Measurements from ENCODE around the gene DPF3. TPM values are rescaled to one million over a fixed set of nuclear protein-coding genes. Genes with fewer than 3 reads are reported as not detected.

Gene DPF3
- total RNA-seq, 4 donors from 2014 or later = under 0.01 to 2.7 (median 0.61) TPM; not detected in 1

- TF ChIP-seq POLR2A (IDR thresholded peaks at IDR 0.05) (no peak), CTCF (IDR thresholded peaks at IDR 0.05) (no peak)
- H3K36me3 ChIP-seq = no peaks in the 10 kb centered on the region
- H3K4me1 ChIP-seq = peaks cover 0 to 11% (median 8%) of the 10 kb centered on the region in 3 donors
- H3K4me3 ChIP-seq = no peak overlapping the region
- 86 to 90% methylated on average over 3 of the region's 3 CpGs for WGBS, 2 donors
- intact Hi-C loops (cut with DNase I) = no loop called here
- H3K27ac ChIP-seq = no peak overlapping the region
- no peak for DNase-seq
- H3K27me3 ChIP-seq = peaks cover 3 to 48% (median 15%) of the 10 kb centered on the region in 4 donors
- H3K9me3 ChIP-seq = no peaks in the 10 kb centered on the region
These were observed 6.4 kb downstream of the DPF3 start for GRCh38 chr14:72887514-72887913.

- no peak overlapping the region for H3K4me3 ChIP-seq
- H3K36me3 ChIP-seq = no peaks in the 10 kb centered on the region
- intact Hi-C loops (cut with DNase I) = no loop called here
- H3K4me1 ChIP-seq = no peaks in the 10 kb centered on the region
- H3K9me3 ChIP-seq = no peaks in the 10 kb centered on the region
- TF ChIP-seq CTCF (IDR thresholded peaks at IDR 0.05) = no peak
- TF ChIP-seq POLR2A (IDR thresholded peaks at IDR 0.05) = no peak
- H3K27ac ChIP-seq = no peak overlapping the region
- WGBS, 2 donors = 39 to 77% methylated on average over 3 of the region's 4 CpGs
- H3K27me3 ChIP-seq = peaks cover 0 to 17% (median 0%) of the 10 kb centered on the region in 4 donors
- DNase-seq = no peak
These were observed 9.5 kb downstream of the DPF3 start for GRCh38 chr14:72884386-72884785.

GRCh38 chr14:72883961-72884360 is 9.9 kb downstream of the DPF3 start:
- H3K4me3 ChIP-seq = no peak overlapping the region
- no peaks in the 10 kb centered on the region for H3K4me1 ChIP-seq
- TF ChIP-seq POLR2A (IDR thresholded peaks at IDR 0.05) (no peak), CTCF (IDR thresholded peaks at IDR 0.05) (no peak)
- no peak overlapping the region for H3K27ac ChIP-seq
- H3K9me3 ChIP-seq = no peaks in the 10 kb centered on the region
- DNase-seq = no peak
- H3K27me3 ChIP-seq = peaks cover 0 to 13% (median 0%) of the 10 kb centered on the region in 4 donors
- intact Hi-C loops (cut with DNase I) = no loop called here
- 52 to 55% methylated on average over 4 of the region's 4 CpGs for WGBS, 2 donors
- H3K36me3 ChIP-seq = no peaks in the 10 kb centered on the region

- no peak for DNase-seq
- no peaks in the 10 kb centered on the region for H3K36me3 ChIP-seq
- H3K4me1 ChIP-seq = no peaks in the 10 kb centered on the region
- peaks cover 0 to 6% (median 0%) of the 10 kb centered on the region in 4 donors for H3K27me3 ChIP-seq
- no peak for TF ChIP-seq POLR2A (IDR thresholded peaks at IDR 0.05)
- no peak for TF ChIP-seq CTCF (IDR thresholded peaks at IDR 0.05)
- 78 to 88% methylated on average over 2 of the region's 2 CpGs for WGBS, 2 donors
- H3K27ac ChIP-seq = no peak overlapping the region
- H3K4me3 ChIP-seq = no peak overlapping the region
- intact Hi-C loops (cut with DNase I) = no loop called here
- no peaks in the 10 kb centered on the region for H3K9me3 ChIP-seq
These were observed 10.8 kb downstream of the DPF3 start for GRCh38 chr14:72883109-72883508.

- no peak overlapping the region for H3K4me3 ChIP-seq
- no peaks in the 10 kb centered on the region for H3K36me3 ChIP-seq
- no peaks in the 10 kb centered on the region for H3K4me1 ChIP-seq
- TF ChIP-seq CTCF (IDR thresholded peaks at IDR 0.05) (no peak), POLR2A (IDR thresholded peaks at IDR 0.05) (no peak)
- no peaks in the 10 kb centered on the region for H3K9me3 ChIP-seq
- no peak for DNase-seq
- no peak overlapping the region for H3K27ac ChIP-seq
- intact Hi-C loops (cut with DNase I) = no loop called here
- no peaks in the 10 kb centered on the region for H3K27me3 ChIP-seq
- 78 to 87% methylated on average over 4 to 5 of the region's 7 CpGs for WGBS, 2 donors
These were observed 11.4 kb downstream of the DPF3 start for GRCh38 chr14:72882463-72882862.

Measured in esophagus squamous epithelium (tissue), 5 donors.